Keratinocyte (primary cell): ENCODE data around the gene KIF2C. TPM values are rescaled to one million over a fixed set of nuclear protein-coding genes. Genes with fewer than 3 reads are reported as not detected.

Experiments used
- DNase-seq: peaks from one replicate; pipeline ENCODE4 v3.0.0-alpha.2; 2011; ENCODE audit warnings: low read depth, missing footprints, low spot score
- FAIRE-seq: peaks from 2 replicates; lab custom pipeline; 2011; peaks lifted over from hg19 to GRCh38; lab: Jason Lieb, UNC
- H2AFZ ChIP-seq: 2 replicates; pipeline ENCODE4 v1.6.0; 2012; ENCODE audit warnings: low read length, control low read depth, inconsistent platforms; ENCODE audit not compliant: control insufficient read depth
- H3K27ac ChIP-seq: 2 replicates; pipeline ENCODE4 v1.5.1; 2011; ENCODE audit warnings: low read length; ENCODE audit not compliant: control insufficient read depth, insufficient read depth
- H3K27me3 ChIP-seq: 3 replicates; pipeline ENCODE4 v1.6.0; 2011; ENCODE audit warnings: low read length; ENCODE audit not compliant: control insufficient read depth, insufficient read depth; ENCODE audit errors: extremely low read depth
- H3K36me3 ChIP-seq, 2 experiments: 2 replicates in 1 of 2; 3 replicates in 1 of 2; pipeline ENCODE4 v1.5.1; 2011; ENCODE audit warnings: low read length in 2 of 2, mild to moderate bottlenecking in 1 of 2; ENCODE audit not compliant: control insufficient read depth in 2 of 2, insufficient read depth in 2 of 2; ENCODE audit errors: extremely low read depth in 1 of 2
- H3K4me1 ChIP-seq: 3 replicates; pipeline ENCODE4 v1.5.1; 2011; ENCODE audit warnings: low read length; ENCODE audit not compliant: control insufficient read depth, insufficient read depth; ENCODE audit errors: extremely low read depth
- H3K4me2 ChIP-seq: 3 replicates; pipeline ENCODE4 v1.6.0; 2011; ENCODE audit warnings: low read depth, low read length; ENCODE audit not compliant: control insufficient read depth, insufficient read depth; ENCODE audit errors: extremely low read depth
- H3K4me3 ChIP-seq, 3 experiments: fragments of 200-600 bp in 1 of 3; sonication (generic) in 1 of 3; 2 replicates in 2 of 3; 3 replicates in 1 of 3; pipeline ENCODE4 v1.5.1; 2011 to 2016; ENCODE audit warnings: low read length in 3 of 3, mild to moderate bottlenecking in 3 of 3, control low read depth in 2 of 3, inconsistent platforms in 1 of 3, low read depth in 1 of 3, mixed read lengths in 1 of 3, mixed run types in 1 of 3, moderate library complexity in 1 of 3; ENCODE audit not compliant: control insufficient read depth in 2 of 3, insufficient read depth in 2 of 3; ENCODE audit errors: extremely low read depth in 1 of 3
- H3K79me2 ChIP-seq: 2 replicates; pipeline ENCODE4 v1.6.0; 2012; ENCODE audit warnings: low read length; ENCODE audit not compliant: control insufficient read depth, insufficient read depth
- H3K9ac ChIP-seq: 3 replicates; pipeline ENCODE4 v1.6.0; 2011; ENCODE audit warnings: low read length; ENCODE audit not compliant: control insufficient read depth, insufficient read depth; ENCODE audit errors: extremely low read depth
- H3K9me1 ChIP-seq: 3 replicates; pipeline ENCODE4 v1.6.0; 2011; ENCODE audit warnings: low read length; ENCODE audit not compliant: control insufficient read depth, insufficient read depth; ENCODE audit errors: extremely low read depth
- H3K9me3 ChIP-seq: 2 replicates; pipeline ENCODE4 v1.5.1; 2012; ENCODE audit warnings: low read depth, low read length; ENCODE audit not compliant: control insufficient read depth
- H4K20me1 ChIP-seq: 3 replicates; pipeline ENCODE4 v1.6.0; 2011; ENCODE audit warnings: low read length; ENCODE audit not compliant: control insufficient read depth, insufficient read depth; ENCODE audit errors: extremely low read depth
- CTCF ChIP-seq, 3 experiments: IDR thresholded peaks in 1 of 3; conservative IDR thresholded peaks in 1 of 3; optimal IDR thresholded peaks in 1 of 3; 2 replicates in 2 of 3; 3 replicates in 1 of 3; pipeline versions ENCODE3 to v1.5.1; 2011; ENCODE audit warnings: low read length in 3 of 3, mild to moderate bottlenecking in 3 of 3, moderate library complexity in 2 of 3, control low read depth in 1 of 3, inconsistent platforms in 1 of 3; ENCODE audit not compliant: insufficient read depth in 2 of 3; ENCODE audit errors: extremely low read depth in 1 of 3
- EZH2 ChIP-seq: IDR thresholded peaks from one replicate; pipeline ENCODE4 v1.6.1; 2012; ENCODE audit warnings: inconsistent platforms, mild to moderate bottlenecking, low read length, moderate library complexity
- dilution Hi-C: fragments of 300-500 bp; cut with MboI; formaldehyde crosslinking; loops from one replicate; pipeline ENCODE4 v1.7.0; 2020; ENCODE audit warnings: low sequenced_read_pairs; ENCODE audit not compliant: extremely low pct_ligation_motif_present
- polyA plus RNA-seq, 5 experiments: library from polyadenylated mRNA; depleted of rRNA in 3 of 5; stranded (reverse) in 3 of 5; stranded (forward) in 1 of 5; unstranded in 1 of 5; fragments of >200 nt; gene quantifications; 1 replicate in 1 of 5; 2 replicates in 3 of 5; 3 replicates in 1 of 5; pipeline versions ENCODE4 v1.2.1 to v1.2.3, GENCODE V29; 2011 to 2012; ENCODE audit warnings: missing spikeins in 2 of 5, low read depth in 1 of 5, low replicate concordance in 1 of 5

The KIF2C gene
- polyA plus RNA-seq, 1 donor (not counting 4 experiments of a cell fraction or from before 2014, with no cell fraction given), result 16.3 TPM

GRCh38 chr1:44777969-44778635 is 38.5 kb downstream of the KIF2C start:
- H3K4me3 ChIP-seq, result peak overlapping the region in 2 of 3 experiments; percentile 85 to 94

GRCh38 chr1:44778705-44779576 is 39.3 kb downstream of the KIF2C start:
- no peak for FAIRE-seq
- H3K4me3 ChIP-seq, result no peak overlapping the region
- dilution Hi-C loops, result no loop called here
- H3K9ac ChIP-seq, result no peak overlapping the region
- H3K27me3 ChIP-seq, result no peaks in the 10 kb centered on the region
- no peak for DNase-seq
- H3K9me3 ChIP-seq, result no peaks in the 10 kb centered on the region
- H3K27ac ChIP-seq, result no peak overlapping the region
- peaks cover 22% of the 10 kb centered on the region for H3K4me1 ChIP-seq
- H3K9me1 ChIP-seq, result peaks cover 2% of the 10 kb centered on the region
- H3K36me3 ChIP-seq, result peaks cover 26 to 47% of the 10 kb centered on the region in 2 experiments
- H3K4me2 ChIP-seq, result peak overlapping the region; percentile 11
- peaks cover 36% of the 10 kb centered on the region for H3K79me2 ChIP-seq
- TF ChIP-seq CTCF (optimal IDR thresholded peaks at IDR 0.05 in 1 of 3, IDR thresholded peaks at IDR 0.05 in 1 of 3, conservative IDR thresholded peaks at IDR 0.05 in 1 of 3; ENCODE audit: extremely low read depth in 1 of 3, insufficient read depth in 2 of 3, low read length in 3 of 3) (no peak), EZH2 (no peak)
- peaks cover 19% of the 10 kb centered on the region for H4K20me1 ChIP-seq
- H2AFZ ChIP-seq, result no peak overlapping the region

More at GRCh38 chr1:44777969-44778635, 38.5 kb downstream of the KIF2C start:
- Histone ChIP-seq H3K36me3 (peaks cover 26 to 47% of the 10 kb centered on the region in 2 experiments), H3K27me3 (no peaks in the 10 kb centered on the region), H2AFZ (no peak overlapping the region), H3K79me2 (peaks cover 36% of the 10 kb centered on the region), H3K27ac (no peak overlapping the region), H3K9me3 (no peaks in the 10 kb centered on the region), H4K20me1 (peaks cover 19% of the 10 kb centered on the region), H3K9me1 (peaks cover 2% of the 10 kb centered on the region), H3K4me1 (peaks cover 17% of the 10 kb centered on the region), H3K9ac (peak overlapping the region; percentile 92), H3K4me2 (peak overlapping the region; percentile 92)
- DNase-seq, result no peak
- dilution Hi-C loops, result no loop called here
- no peak for FAIRE-seq
- TF ChIP-seq EZH2, result no peak
- no peak for TF ChIP-seq CTCF (optimal IDR thresholded peaks at IDR 0.05 in 1 of 3, IDR thresholded peaks at IDR 0.05 in 1 of 3, conservative IDR thresholded peaks at IDR 0.05 in 1 of 3; ENCODE audit: extremely low read depth in 1 of 3, insufficient read depth in 2 of 3, low read length in 3 of 3)
